WI38 (cell line): Measurements from ENCODE around the gene BCL2L13.

Experiments
- H3K4me3 ChIP-seq: 2 replicates; pipeline ENCODE4 v1.5.1; 2011; ENCODE audit warnings: low read depth, mild to moderate bottlenecking, control low read depth, low read length
- TF ChIP-seq, protein P1 (sequence below): IDR thresholded peaks from 2 replicates; pipeline ENCODE4 v1.5.1; 2012; ENCODE audit warnings: low read depth, mild to moderate bottlenecking, control low read depth, low read length

The BCL2L13 gene

DNA sequence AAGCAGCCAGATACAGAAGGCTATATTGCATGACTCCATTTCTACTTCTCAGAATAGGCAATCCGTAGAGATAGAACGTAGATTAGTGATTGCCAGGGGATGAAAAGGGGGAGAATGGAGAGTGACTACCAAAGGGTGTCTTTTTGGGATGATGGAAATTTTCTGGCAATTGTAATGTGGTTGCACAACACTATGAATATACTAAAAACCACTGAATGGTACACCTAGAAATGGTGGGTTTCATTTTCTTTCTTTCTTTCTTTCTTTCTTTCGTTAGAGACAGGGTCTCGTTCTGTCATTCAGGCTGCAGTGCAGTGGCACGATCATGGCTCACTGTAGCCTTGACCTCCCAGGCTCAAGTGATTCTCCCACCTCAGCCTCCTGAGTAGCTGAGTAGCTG, 81.4 kb downstream of the BCL2L13 start:
- H3K4me3 ChIP-seq: no peak overlapping the region
- TF ChIP-seq, protein P1, sequence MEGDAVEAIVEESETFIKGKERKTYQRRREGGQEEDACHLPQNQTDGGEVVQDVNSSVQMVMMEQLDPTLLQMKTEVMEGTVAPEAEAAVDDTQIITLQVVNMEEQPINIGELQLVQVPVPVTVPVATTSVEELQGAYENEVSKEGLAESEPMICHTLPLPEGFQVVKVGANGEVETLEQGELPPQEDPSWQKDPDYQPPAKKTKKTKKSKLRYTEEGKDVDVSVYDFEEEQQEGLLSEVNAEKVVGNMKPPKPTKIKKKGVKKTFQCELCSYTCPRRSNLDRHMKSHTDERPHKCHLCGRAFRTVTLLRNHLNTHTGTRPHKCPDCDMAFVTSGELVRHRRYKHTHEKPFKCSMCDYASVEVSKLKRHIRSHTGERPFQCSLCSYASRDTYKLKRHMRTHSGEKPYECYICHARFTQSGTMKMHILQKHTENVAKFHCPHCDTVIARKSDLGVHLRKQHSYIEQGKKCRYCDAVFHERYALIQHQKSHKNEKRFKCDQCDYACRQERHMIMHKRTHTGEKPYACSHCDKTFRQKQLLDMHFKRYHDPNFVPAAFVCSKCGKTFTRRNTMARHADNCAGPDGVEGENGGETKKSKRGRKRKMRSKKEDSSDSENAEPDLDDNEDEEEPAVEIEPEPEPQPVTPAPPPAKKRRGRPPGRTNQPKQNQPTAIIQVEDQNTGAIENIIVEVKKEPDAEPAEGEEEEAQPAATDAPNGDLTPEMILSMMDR: no peak

DNA sequence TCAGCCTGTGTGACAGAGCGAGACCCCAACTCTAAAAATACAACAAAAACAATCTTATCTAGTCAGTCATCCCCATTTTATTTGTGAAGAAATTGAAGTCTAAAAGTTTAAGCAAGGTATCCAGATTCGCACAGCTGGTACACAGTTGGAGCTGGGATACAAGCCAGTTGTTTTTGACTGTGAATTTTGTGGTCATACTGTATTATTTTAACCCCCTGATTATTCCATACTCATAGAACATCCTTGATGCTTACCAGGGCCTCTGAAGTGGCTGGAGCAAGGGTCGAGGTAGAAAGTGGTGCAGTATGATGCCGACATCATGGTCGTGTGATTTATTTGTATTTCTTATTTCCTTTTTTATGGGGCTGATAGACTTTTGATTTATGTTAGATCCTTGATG, 85.7 kb downstream of the BCL2L13 start:
- TF ChIP-seq, protein P1: no peak
- H3K4me3 ChIP-seq: no peak overlapping the region

DNA sequence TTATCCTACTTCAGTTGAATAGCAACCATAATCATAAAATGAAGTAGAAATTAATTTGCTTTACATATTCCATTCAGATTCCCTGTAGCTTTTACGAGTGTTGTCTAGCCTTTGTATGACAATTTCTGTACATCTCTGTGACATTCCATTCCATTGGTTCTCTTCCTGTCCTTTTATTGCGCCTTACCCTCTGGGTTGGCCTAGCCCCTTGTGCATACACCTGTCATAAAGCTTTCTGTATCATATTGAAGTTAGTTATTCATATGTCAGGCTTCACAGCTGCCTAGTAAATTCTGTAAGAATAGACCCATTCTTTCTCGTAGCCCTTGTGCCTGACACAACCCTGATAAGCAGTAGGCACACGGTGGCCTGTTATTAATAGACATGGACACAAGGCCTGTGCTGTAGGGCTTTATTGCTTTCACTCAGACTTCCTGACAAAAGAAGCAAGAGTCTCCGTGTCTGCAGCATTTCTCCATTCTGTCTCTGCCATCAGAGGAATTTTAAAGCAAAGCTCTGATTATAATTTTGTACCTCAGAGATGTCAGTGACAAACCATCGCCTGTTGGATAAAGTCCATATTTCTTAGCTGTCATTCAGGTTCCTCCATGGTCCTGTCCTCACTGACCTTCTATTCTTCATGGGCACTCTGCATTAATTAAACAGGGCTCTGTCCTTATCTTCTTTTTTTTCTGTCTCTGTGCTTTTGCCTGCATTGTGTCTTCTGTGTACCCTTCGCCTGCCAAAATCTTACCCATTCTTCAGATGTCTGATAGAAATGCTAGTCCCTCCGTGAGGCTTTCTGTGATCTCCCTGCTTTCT, 86.3 kb downstream of the BCL2L13 start:
- H3K4me3 ChIP-seq: no peak overlapping the region
- TF ChIP-seq, protein P1: no peak

DNA sequence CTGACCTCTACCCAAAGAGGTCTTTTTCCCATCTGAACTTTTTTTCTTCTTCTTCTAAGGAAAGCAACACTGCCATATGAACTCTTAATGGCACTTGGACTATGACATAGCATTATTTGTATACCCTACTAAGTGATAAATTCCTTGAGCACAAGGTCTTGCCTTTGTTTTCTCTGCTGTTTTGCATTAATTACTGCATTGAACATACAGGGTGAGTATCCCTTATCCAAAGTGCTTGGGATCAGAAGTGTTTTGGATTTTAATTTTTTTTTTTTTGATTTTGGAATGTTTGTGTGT, 86.9 kb downstream of the BCL2L13 start:
- TF ChIP-seq, protein P1: no peak

DNA sequence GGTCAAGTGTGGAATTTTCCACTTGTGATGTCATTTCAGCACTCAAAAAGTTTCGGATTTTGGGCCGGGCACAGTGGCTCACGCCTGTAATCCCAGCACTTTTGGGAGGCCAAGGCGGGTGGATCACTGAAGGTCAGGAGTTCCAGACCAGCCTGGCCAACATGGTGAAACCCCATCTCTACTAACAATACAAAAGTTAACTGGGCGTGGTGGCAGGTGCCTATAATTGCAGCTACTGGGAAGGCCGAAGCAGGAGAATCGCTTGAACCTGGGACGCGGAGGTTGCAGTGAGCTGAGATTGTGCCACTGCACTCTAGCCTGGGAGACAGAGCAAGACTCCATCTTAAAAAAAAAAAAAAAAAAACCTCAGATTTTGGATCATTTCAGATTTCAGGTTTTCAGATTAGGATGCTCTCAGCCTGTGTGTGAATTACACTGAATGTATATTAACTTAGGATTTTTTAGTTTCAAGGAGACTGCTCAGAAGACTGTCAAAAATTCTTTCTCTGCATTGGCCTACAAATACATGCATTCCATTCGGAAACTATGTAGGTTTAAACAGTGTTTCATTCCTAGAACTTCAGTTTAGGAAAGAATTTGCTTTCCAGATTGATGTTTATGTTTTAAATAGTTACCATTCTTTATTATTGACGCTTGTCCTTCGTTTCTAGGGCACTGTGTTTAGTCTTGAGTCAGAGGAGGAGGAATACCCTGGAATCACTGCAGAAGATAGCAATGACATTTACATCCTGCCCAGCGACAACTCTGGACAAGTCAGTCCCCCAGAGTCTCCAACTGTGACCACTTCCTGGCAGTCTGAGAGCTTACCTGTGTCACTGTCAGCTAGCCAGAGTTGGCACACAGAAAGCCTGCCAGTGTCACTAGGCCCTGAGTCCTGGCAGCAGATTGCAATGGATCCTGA, 87.7 kb downstream of the BCL2L13 start:
- no peak overlapping the region for H3K4me3 ChIP-seq
- TF ChIP-seq, protein P1: no peak

More for the DNA sequence above, 86.9 kb downstream of the BCL2L13 start:
- H3K4me3 ChIP-seq: no peak overlapping the region

DNA sequence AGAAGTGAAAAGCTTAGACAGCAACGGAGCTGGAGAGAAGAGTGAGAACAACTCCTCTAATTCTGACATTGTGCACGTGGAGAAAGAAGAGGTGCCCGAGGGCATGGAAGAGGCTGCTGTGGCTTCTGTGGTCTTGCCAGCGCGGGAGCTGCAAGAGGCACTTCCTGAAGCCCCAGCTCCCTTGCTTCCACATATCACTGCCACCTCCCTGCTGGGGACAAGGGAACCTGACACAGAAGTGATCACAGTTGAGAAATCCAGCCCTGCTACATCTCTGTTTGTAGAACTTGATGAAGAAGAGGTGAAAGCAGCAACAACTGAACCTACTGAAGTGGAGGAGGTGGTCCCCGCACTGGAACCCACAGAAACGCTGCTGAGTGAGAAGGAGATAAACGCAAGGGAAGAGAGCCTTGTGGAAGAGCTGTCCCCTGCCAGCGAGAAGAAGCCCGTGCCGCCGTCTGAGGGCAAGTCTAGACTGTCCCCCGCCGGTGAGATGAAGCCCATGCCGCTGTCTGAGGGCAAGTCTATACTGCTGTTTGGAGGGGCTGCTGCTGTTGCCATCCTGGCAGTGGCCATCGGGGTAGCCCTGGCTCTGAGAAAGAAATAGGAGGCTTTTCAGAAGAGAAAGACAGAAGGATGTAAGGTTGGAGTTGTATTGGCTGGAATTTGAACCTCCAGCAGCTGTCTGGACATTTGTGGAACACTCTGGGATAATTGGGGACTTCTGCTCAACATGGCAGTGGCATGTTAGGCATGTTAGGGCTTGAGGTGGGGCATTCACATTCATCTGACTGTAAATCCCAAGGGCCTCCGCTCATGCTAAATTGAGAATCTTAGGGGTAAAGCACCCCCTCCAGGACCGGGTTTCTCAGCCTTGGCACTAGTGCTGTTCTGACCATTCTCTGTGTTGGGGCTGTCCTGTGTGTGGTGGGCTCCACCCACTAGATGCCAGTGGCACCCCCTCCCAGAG, 88.7 kb downstream of the BCL2L13 start:
- H3K4me3 ChIP-seq: no peak overlapping the region
- TF ChIP-seq, protein P1: no peak
